Fibroblast of peridontal ligament (primary cell): ENCODE data around the gene DHX57.
A peak's percentile ranks its signal among the peaks of the same experiment; 100 is the strongest.

Experiments
- DNase-seq: peaks from one replicate; pipeline ENCODE4 v3.0.0-alpha.2; 2010; ENCODE audit errors: extremely low read depth

The DHX57 gene

GRCh38 chr2:38751596-38752410, 123.9 kb downstream of the DHX57 start:
- no peak for DNase-seq

DNA sequence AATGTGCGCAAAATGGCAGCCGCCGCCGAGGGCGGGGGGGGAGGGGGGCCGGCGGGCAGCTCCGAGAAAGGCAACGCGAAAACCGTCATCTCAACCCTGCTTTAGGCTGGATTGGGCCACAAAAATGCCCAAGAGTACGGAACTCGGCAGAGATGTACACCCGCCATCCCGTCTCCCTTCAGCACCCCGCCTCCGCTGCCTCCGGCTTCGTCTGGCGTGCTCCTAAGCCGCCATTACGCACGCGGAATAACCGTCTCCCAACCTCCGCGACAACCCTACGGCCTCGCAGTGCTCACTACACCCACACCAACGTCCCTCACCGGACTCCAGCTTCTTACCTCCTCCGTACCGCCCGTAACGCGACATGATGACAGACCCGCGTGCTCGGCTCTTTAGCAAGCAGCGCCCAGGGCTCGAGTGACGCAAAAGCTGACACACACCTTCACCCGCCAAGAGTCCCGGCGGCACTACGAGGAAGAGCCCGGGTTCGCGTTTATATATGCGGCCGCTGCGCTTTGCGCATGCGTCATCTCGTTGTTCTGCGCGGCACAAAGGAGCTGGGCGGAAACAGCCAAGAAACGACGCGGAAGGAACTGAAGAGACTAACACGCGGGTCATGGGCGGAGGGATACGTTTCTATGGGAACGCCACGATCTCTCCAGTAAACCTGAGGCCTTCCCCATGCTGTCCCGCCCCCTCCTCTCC, 124.7 kb downstream of the DHX57 start, which contains the start of gene SRSF7:
Gene SRSF7, minus strand, starts transcription at position 471 of the 705 bp plus-strand sequence. Its CDS starts 105 bp downstream, at position 366.
- peak; percentile 100 for DNase-seq

GRCh38 chr2:38750011-38750890, 125.5 kb downstream of the DHX57 start:
- DNase-seq: peak; percentile 31

GRCh38 chr2:38748943-38749804, 126.6 kb downstream of the DHX57 start:
- DNase-seq: no peak

GRCh38 chr2:38748391-38748790, 127.3 kb downstream of the DHX57 start:
- DNase-seq: no peak

DNA sequence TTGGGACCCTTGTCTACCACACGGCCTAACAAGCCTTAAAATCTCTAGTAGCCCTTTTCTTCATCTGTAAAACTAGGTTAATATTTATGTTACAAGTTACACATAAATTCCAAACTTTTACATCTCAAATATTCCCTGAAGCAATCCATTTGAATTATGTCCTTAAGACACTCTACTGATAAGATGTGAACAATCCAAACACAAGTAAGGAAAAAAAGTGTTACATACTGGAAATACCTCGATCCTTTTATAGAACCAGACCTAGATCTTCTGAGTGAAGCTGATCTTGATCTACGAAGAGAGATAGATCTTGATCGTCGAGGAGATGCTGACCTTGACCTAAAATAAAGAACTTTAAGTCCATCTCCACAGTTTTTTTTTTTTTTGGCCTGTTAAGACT, 127.9 kb downstream of the DHX57 start:
- no peak for DNase-seq
